Subcutaneous abdominal adipose tissue (tissue), 5 donors: ENCODE results near the gene LAG3.

Experiments used
- H3K27ac ChIP-seq: one replicate; pipeline ENCODE4 v1.7.0; 2013; ENCODE audit warnings: low read depth, mild to moderate bottlenecking, inconsistent platforms, low read length, moderate library complexity
- H3K27me3 ChIP-seq, 5 donors: one replicate each; pipeline ENCODE4 v1.7.0; 2013; ENCODE audit warnings: low read length in 5 of 5, inconsistent platforms in 1 of 5; ENCODE audit not compliant: control insufficient read depth in 5 of 5, insufficient read depth in 4 of 5
- H3K36me3 ChIP-seq, 5 donors: one replicate each; pipeline ENCODE4 v1.7.0; 2013; ENCODE audit warnings: low read length in 5 of 5; ENCODE audit not compliant: control insufficient read depth in 5 of 5, insufficient read depth in 5 of 5
- H3K4me1 ChIP-seq, 5 donors: one replicate each; pipeline ENCODE4 v1.7.0; 2013; ENCODE audit warnings: low read length in 5 of 5, mild to moderate bottlenecking in 3 of 5, moderate library complexity in 1 of 5; ENCODE audit not compliant: control insufficient read depth in 5 of 5, insufficient read depth in 5 of 5
- H3K4me3 ChIP-seq, 5 donors: one replicate each; pipeline ENCODE4 v1.7.0; 2013; ENCODE audit warnings: low read length in 5 of 5, low read depth in 1 of 5
- H3K9ac ChIP-seq, 5 donors: one replicate each; pipeline ENCODE4 v1.7.0; 2013; ENCODE audit warnings: low read length in 5 of 5, mild to moderate bottlenecking in 4 of 5, moderate library complexity in 3 of 5
- H3K9me3 ChIP-seq, 5 donors: one replicate each; pipeline ENCODE4 v1.7.0; 2013; ENCODE audit warnings: low read length in 5 of 5; ENCODE audit not compliant: control insufficient read depth in 5 of 5
- donor health status: healthy.
- donor health status: healthy.
- donor health status: healthy.
- donor health status: healthy.
- donor health status: healthy.

LAG3 gene

DNA sequence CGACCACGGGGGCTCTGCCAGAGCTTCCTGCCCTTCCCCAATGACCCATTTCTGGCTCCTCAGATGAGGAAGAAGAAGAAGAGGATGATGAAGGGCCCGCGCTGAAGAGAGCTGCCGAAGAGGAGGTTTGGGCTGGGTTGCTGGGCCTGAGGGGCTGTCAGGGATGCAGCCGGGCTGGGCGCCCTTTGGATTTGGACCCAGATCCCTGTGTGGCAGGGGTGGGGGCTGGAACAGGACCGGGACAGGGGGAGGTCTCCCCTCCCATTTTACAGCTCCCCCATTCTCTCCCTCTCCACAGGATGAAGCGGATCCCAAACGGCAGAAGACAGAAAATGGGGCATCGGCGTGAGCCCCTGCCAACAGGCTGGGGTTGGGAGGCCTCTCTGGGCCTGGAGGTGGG is 2.2 kb upstream of the LAG3 start:
- Histone ChIP-seq H3K4me1 (peaks cover 10 to 65% (median 46%) of the 10 kb centered on the region in 5 donors), H3K36me3 (peaks cover 0 to 23% (median 21%) of the 10 kb centered on the region in 5 donors), H3K9ac (no peak overlapping the region)

DNA sequence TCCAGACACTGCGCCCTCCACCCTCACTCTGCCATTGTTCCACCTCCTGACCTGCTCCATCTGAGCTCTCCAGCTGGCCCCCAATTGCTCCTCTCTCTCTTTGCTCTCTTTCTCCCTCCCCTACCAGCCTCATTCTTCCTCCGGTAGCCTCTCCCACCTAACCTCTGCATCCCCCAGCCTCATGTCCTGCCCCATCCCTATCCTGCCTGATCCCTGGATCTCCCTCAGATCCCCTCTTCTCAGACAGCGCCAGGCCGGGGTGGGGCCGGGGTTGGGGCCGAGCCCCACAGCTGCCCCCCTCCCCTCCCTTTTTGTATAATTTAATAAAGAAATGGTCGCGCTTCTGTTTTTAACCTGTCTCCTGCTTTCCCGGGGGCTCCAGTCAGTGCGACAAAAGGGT is 1.7 kb upstream of the LAG3 start:
- peaks cover 10 to 60% (median 41%) of the 10 kb centered on the region in 5 donors for H3K4me1 ChIP-seq
- H3K27me3 ChIP-seq, result peaks cover 0 to 4% (median 0%) of the 10 kb centered on the region in 5 donors
- no peak overlapping the region for H3K9ac ChIP-seq
- H3K9me3 ChIP-seq, result no peaks in the 10 kb centered on the region
- no peak overlapping the region for H3K27ac ChIP-seq
- H3K36me3 ChIP-seq, result peaks cover 0 to 26% (median 21%) of the 10 kb centered on the region in 5 donors
- H3K4me3 ChIP-seq, result no peak overlapping the region

More for the DNA sequence above, 2.2 kb upstream of the LAG3 start:
- Histone ChIP-seq H3K4me3 (no peak overlapping the region), H3K9me3 (no peaks in the 10 kb centered on the region), H3K27me3 (peaks cover 0 to 4% (median 0%) of the 10 kb centered on the region in 5 donors), H3K27ac (no peak overlapping the region)

DNA sequence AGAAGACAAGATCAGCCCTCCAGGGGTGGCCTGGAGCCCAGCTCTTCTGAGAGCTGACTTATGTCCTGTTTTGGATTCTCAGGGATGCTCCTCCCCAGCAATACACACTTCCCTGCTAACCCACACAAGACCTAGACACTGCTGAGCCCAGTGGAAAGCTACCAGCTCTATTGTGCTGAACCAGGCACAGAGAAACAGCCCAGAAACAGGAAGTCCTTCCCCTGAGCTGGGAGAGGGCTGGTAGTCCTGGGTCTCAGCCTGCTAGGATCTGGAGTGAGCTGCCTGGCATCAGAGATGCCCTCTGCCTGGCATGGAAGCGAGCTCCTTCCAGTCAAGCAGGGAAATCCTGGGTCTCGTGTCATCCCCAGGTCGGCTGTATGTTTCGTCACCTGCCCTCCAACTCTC is 1.2 kb upstream of the LAG3 start:
- Histone ChIP-seq H3K9me3 (no peaks in the 10 kb centered on the region), H3K27me3 (peaks cover 0 to 4% (median 0%) of the 10 kb centered on the region in 5 donors), H3K9ac (no peak overlapping the region), H3K4me3 (no peak overlapping the region), H3K27ac (no peak overlapping the region), H3K4me1 (peaks cover 10 to 55% (median 36%) of the 10 kb centered on the region in 5 donors), H3K36me3 (peaks cover 0 to 27% (median 21%) of the 10 kb centered on the region in 5 donors)

- H3K4me3 ChIP-seq, result no peak overlapping the region
- H3K27ac ChIP-seq, result no peak overlapping the region
- peaks cover 10 to 55% (median 36%) of the 10 kb centered on the region in 5 donors for H3K4me1 ChIP-seq
- H3K9me3 ChIP-seq, result no peaks in the 10 kb centered on the region
- H3K27me3 ChIP-seq, result peaks cover 0 to 4% (median 0%) of the 10 kb centered on the region in 5 donors
- peaks cover 0 to 27% (median 21%) of the 10 kb centered on the region in 5 donors for H3K36me3 ChIP-seq
- H3K9ac ChIP-seq, result peak overlapping the region in 1 of 5 donors; percentile 5
Measured at GRCh38 chr12:6771509-6772330, 600 bp upstream of the LAG3 start.

- Histone ChIP-seq H3K27me3 (peaks cover 0 to 4% (median 0%) of the 10 kb centered on the region in 5 donors), H3K4me1 (peaks cover 8 to 49% (median 30%) of the 10 kb centered on the region in 5 donors), H3K4me3 (no peak overlapping the region), H3K9me3 (no peaks in the 10 kb centered on the region), H3K36me3 (peaks cover 0 to 27% (median 21%) of the 10 kb centered on the region in 5 donors), H3K9ac (no peak overlapping the region), H3K27ac (no peak overlapping the region)
Measured at GRCh38 chr12:6772726-6773589, 638 bp downstream of the LAG3 start.

- Histone ChIP-seq H3K36me3 (peaks cover 0 to 27% (median 21%) of the 10 kb centered on the region in 5 donors), H3K27ac (no peak overlapping the region), H3K4me3 (no peak overlapping the region), H3K9ac (no peak overlapping the region), H3K9me3 (no peaks in the 10 kb centered on the region), H3K27me3 (peaks cover 0 to 4% (median 0%) of the 10 kb centered on the region in 5 donors), H3K4me1 (peaks cover 6 to 49% (median 29%) of the 10 kb centered on the region in 5 donors)
Measured at GRCh38 chr12:6773590-6774351, 1.5 kb downstream of the LAG3 start.

GRCh38 chr12:6774499-6775062 is 2.3 kb downstream of the LAG3 start:
- H3K9ac ChIP-seq, result no peak overlapping the region
- H3K9me3 ChIP-seq, result no peaks in the 10 kb centered on the region
- no peak overlapping the region for H3K27ac ChIP-seq
- peaks cover 0 to 23% (median 16%) of the 10 kb centered on the region in 5 donors for H3K36me3 ChIP-seq
- H3K4me3 ChIP-seq, result no peak overlapping the region
- peaks cover 0 to 4% (median 0%) of the 10 kb centered on the region in 5 donors for H3K27me3 ChIP-seq
- H3K4me1 ChIP-seq, result peaks cover 4 to 46% (median 26%) of the 10 kb centered on the region in 5 donors

DNA sequence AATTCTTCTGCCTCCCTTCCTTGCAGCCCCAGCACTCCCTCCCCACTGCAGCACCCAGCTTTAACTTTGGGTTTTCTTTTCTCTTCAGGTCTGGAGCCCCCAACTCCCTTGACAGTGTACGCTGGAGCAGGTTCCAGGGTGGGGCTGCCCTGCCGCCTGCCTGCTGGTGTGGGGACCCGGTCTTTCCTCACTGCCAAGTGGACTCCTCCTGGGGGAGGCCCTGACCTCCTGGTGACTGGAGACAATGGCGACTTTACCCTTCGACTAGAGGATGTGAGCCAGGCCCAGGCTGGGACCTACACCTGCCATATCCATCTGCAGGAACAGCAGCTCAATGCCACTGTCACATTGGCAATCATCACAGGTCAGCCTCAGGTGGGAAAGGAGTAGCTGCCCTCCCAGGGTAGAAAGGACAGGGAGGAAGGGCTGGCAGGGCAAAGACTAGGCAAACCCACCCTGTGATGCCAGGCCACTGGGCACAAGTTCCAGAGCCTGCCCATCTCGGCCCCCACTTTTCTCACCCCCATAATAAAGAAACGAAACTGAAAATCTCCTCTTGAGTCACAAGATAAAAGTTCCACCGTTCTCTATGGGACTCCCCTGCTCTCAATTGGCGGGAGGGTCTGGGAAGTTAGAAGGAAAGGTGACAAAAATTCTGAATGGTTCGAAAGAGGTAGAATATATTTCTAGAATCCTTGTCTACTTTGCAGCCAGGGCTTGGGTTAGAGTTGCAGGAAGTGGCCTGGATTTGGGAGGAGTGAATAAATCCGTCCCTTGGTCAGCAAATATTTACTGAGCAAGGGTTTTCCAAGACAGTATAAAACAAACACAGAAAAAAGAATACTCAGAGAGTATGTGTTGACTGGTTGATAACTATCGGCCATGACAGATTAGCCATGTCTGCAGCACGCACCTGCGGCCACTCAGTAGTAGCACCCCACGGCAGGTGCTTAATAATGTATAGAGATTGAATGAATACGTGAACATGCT is 3.2 kb downstream of the LAG3 start:
- peaks cover 0 to 14% (median 7%) of the 10 kb centered on the region in 5 donors for H3K36me3 ChIP-seq
- peaks cover 4 to 39% (median 25%) of the 10 kb centered on the region in 5 donors for H3K4me1 ChIP-seq
- no peak overlapping the region for H3K9ac ChIP-seq
- H3K4me3 ChIP-seq, result no peak overlapping the region
- peaks cover 0 to 4% (median 0%) of the 10 kb centered on the region in 5 donors for H3K27me3 ChIP-seq
- no peaks in the 10 kb centered on the region for H3K9me3 ChIP-seq
- H3K27ac ChIP-seq, result no peak overlapping the region
